ENCODE data around the gene ACBD7. TPM values are rescaled to one million over a fixed set of nuclear protein-coding genes. Genes with fewer than 3 reads are reported as not detected.

The ACBD7 gene
- total and polyA plus RNA-seq, 9 of the 15 experiments (the other 6 are each of a cell fraction or from before 2014, with no cell fraction given), result 0.21 to 3.2 (median 0.84) TPM

DNA sequence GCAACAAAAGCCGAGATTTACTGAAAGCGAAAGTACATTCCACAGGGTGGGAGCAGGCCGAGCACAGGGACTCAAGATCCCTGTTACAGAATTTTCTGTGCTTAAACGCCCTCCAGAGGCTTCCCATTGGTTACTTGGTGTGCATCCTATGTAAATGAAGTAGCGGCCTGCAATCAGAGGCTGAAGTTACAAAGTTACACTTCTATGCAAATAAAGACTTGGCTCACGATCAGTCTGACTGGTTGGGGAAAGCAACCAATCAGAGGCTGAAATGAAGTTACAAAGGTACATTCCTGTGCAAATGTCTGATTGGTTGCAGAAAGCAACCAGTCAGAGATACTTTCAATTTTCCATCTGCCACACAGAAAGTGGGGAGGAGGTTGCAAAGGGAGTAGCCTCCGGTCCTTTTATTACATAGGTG, 4.1 kb downstream of the ACBD7 start:
- Histone ChIP-seq H3K79me2 (ENCODE audit: control insufficient read depth, insufficient read depth, low read length) (no peaks in the 10 kb centered on the region), H2AFZ (ENCODE audit: low read depth, low read length) (peak overlapping the region; percentile 20; the same call in 1 of the 2 replicates), H3K27me3 (ENCODE audit: control insufficient read depth in 2 of 2, insufficient read depth in 2 of 2, low read length in 2 of 2) (peaks cover 11 to 44% of the 10 kb centered on the region in 2 experiments; a peak in 4 of 5 replicates), H4K20me1 (replicated peaks; ENCODE audit: control insufficient read depth, insufficient read depth, low read length) (no peaks in the 10 kb centered on the region), H3K36me3 (ENCODE audit: control insufficient read depth, insufficient read depth, low read length) (no peaks in the 10 kb centered on the region), H3K9me1 (ENCODE audit: control insufficient read depth, insufficient read depth, low read length) (no peaks in the 10 kb centered on the region), H3K4me1 (replicated peaks in 1 of 2; ENCODE audit: control insufficient read depth in 2 of 2, insufficient read depth in 2 of 2, low read length in 2 of 2) (peaks cover 0 to 11% of the 10 kb centered on the region in 2 experiments; a peak in 2 of 5 replicates), H3K4me2 (ENCODE audit: insufficient read depth, low read length) (peak overlapping the region; percentile 21; the same call in 1 of the 2 replicates), H3K27ac (ENCODE audit: extremely low read depth, low read depth, low read length) (no peak overlapping the region), H3K4me3 (no peak overlapping the region), H3K9ac (ENCODE audit: insufficient read depth in 1 of 2, low read depth in 2 of 2, low read length in 2 of 2) (no peak overlapping the region), H3K9me3 (replicated peaks; ENCODE audit: control insufficient read depth, insufficient read depth, low read depth, low read length) (no peaks in the 10 kb centered on the region)
- 2% methylated on average over 7 of the region's 7 CpGs for WGBS (ENCODE audit: insufficient coverage, low coverage, missing lambda C conversion rate)
- POLR2A ChIA-PET, result no interaction called here
- CTCF ChIA-PET (ENCODE audit: low intra/inter-chr PET ratio), result no interaction called here
- FAIRE-seq, result peak; percentile 77
- in situ Hi-C loops (cut with MboI), result no loop called here
- peak; percentile 75 for ATAC-seq
- DNase-seq (ENCODE audit: extremely low read depth in 1 of 4, low spot score in 3 of 4), result peak in 2 of 4 experiments; percentile 47 to 59
- intact Hi-C loops (cut with micrococcal nuclease), result no loop called here
- BruUV-seq (replicated peaks), result no TSS peak
- TF ChIP-seq GMEB1 (CRISPR knock-in tag; IDR thresholded peaks at IDR 0.05) (no peak), MCM3 (IDR thresholded peaks at IDR 0.05) (no peak), ZNF280A (IDR thresholded peaks at IDR 0.05; ENCODE audit: low read depth, partially characterized antibody) (no peak), FOXA3 (CRISPR knock-in tag; conservative IDR thresholded peaks at IDR 0.05 in 1 of 2, IDR thresholded peaks at IDR 0.05 in 1 of 2) (peak; percentile 46 to 57; a peak in 3 of 4 replicates), NCOA1 (IDR thresholded peaks at IDR 0.05; ENCODE audit: low read depth) (no peak), RBM22 (IDR thresholded peaks at IDR 0.05; ENCODE audit: low read depth, low read length, poor library complexity, severe bottlenecking) (no peak), ETV5 (CRISPR knock-in tag; IDR thresholded peaks at IDR 0.05; ENCODE audit: low read depth) (no peak), JUN (IDR thresholded peaks at IDR 0.05; ENCODE audit: borderline replicate concordance, low read depth, low read length) (no peak), JUN (CRISPR knock-in tag; IDR thresholded peaks at IDR 0.05; ENCODE audit: borderline replicate concordance) (no peak), SMARCB1 (IDR thresholded peaks at IDR 0.05; ENCODE audit: insufficient read length, low read depth) (no peak), CHD2 (IDR thresholded peaks at IDR 0.05; ENCODE audit: low read depth, low read length) (no peak), EP300 (IDR thresholded peaks at IDR 0.05; ENCODE audit: low read length) (no peak), RAD21 (CRISPR knock-in tag; conservative IDR thresholded peaks at IDR 0.05 in 1 of 2, IDR thresholded peaks at IDR 0.05 in 1 of 2) (peak; percentile 32 to 55; a peak in 3 of 4 replicates), KLF1 (tag; IDR thresholded peaks at IDR 0.05) (no peak), TEAD2 (tag; IDR thresholded peaks at IDR 0.05) (peak; percentile 55; the same call in 1 of the 2 replicates)
- TF ChIP-seq, protein P1, sequence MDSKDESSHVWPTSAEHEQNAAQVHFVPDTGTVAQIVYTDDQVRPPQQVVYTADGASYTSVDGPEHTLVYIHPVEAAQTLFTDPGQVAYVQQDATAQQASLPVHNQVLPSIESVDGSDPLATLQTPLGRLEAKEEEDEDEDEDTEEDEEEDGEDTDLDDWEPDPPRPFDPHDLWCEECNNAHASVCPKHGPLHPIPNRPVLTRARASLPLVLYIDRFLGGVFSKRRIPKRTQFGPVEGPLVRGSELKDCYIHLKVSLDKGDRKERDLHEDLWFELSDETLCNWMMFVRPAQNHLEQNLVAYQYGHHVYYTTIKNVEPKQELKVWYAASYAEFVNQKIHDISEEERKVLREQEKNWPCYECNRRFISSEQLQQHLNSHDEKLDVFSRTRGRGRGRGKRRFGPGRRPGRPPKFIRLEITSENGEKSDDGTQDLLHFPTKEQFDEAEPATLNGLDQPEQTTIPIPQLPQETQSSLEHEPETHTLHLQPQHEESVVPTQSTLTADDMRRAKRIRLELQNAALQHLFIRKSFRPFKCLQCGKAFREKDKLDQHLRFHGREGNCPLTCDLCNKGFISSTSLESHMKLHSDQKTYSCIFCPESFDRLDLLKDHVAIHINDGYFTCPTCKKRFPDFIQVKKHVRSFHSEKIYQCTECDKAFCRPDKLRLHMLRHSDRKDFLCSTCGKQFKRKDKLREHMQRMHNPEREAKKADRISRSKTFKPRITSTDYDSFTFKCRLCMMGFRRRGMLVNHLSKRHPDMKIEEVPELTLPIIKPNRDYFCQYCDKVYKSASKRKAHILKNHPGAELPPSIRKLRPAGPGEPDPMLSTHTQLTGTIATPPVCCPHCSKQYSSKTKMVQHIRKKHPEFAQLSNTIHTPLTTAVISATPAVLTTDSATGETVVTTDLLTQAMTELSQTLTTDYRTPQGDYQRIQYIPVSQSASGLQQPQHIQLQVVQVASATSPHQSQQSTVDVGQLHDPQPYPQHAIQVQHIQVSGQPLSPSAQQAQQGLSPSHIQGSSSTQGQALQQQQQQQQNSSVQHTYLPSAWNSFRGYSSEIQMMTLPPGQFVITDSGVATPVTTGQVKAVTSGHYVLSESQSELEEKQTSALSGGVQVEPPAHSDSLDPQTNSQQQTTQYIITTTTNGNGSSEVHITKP (IDR thresholded peaks at IDR 0.05; ENCODE audit: partially characterized antibody), result no peak
